NOMO-1 (cell line): ENCODE data around the gene ASMTL.
"Not testable (repeated sequence)": the region's sequence is repeated elsewhere in the genome, so short reads cannot be mapped to it uniquely, and the experiment has no call there.

ENCODE experiments used
- DNase-seq, 2 experiments: peaks; one replicate each; lab custom pipeline; 2025; ENCODE audit not compliant: unreplicated experiment in 2 of 2; lab: John Stamatoyannopoulos, UW

The ASMTL gene

DNA sequence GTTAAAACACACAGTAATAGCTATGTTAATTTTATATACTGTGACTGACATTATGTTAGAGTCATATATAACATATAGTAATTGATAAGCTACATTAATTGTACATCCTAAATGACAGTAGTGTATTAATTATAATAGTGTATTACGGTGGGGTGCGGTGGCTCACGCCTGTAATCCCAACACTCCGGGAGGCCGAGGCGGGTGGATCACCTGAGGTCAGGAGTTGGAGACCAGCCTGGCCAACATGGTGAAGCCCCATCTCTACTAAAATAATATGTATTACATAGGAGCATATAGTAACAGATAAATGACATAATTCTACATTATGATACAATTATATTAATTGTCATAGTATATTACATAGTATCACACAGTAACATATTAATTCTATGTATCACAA is 12.2 kb downstream of the ASMTL start:
- no peak for DNase-seq

DNA sequence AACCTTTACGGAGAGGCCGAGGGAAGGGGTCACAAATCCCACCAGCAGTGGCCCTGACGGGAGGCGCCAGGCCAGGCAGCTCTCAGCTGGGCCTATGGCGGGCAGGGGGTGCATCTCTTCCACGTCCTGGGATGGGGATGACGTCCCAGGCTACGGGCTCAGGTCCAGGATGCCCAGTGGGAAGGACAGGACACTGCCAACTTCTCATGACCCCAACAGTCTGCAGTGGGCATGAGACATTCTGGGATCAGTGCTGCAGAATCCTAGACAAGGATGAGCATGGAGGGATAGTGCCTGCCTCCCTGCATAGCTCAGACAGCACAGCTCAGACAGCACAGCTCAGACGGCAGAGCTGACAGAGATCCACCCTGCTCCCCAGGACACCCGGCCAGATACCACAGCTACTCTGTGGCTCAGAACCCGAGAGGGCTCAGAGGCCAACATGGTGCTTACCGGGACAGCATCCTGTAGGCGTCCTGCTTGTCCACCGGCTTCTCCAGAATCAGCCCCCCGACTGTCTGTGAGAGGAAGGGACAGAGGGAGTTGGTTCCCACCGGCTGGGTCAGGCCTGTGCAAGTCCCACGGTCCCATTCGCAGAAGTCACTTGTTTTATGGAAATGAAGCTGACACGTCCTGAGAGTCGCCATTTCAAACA is 17.3 kb downstream of the ASMTL start:
- no peak for DNase-seq

DNA sequence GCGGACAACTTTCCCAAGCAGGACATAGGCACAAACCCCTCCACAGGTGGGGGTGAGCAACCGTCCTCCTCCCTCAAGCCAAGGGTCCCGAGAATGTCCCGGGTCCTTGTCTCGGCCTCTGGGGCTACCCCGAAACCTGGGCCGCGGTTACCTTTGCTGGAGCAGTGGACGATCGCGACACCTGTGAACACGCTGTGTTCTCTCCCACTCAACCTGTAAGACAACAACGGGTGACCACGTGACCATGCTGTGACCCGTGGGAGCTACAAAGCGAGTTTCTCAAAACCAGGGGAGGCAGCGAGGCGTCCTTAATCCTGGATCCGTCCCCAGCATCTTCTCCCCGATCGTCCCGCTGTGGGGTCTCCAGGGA is 17.9 kb downstream of the ASMTL start:
- DNase-seq, result no peak

DNA sequence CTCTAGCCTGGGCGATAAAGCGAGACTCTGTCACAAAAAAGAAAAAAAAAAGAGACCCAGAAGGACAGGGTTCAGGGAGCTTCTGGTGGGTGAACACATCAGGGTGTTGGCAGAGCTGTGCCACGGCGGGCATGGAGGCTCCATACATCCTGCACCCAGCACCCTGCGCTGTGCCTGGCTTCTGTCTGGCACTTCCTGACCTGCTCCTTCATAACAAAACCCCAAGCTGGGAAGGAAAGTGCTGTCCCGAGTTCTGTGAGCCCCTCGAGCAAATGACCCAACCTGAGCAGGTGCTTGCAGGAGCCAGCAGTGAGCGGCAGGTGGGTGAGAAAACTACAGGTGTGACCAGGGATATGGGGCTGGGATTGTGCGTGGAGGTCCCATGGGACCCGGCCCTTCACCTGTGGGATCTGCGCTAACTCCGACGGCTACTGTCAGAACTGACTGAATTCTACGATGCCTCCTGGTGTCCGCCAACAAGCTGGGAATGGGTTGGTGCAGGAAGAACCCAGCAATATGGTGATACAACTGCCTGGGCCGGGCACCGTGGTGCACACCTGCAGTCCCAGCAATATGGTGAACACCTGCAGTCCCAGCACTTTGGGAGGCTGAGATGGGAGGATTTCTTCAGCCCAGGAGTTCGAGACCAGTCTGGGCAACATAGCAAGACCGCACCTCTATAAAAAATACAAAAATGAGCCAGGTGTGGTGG is 18.9 kb downstream of the ASMTL start:
- DNase-seq, result no peak

DNA sequence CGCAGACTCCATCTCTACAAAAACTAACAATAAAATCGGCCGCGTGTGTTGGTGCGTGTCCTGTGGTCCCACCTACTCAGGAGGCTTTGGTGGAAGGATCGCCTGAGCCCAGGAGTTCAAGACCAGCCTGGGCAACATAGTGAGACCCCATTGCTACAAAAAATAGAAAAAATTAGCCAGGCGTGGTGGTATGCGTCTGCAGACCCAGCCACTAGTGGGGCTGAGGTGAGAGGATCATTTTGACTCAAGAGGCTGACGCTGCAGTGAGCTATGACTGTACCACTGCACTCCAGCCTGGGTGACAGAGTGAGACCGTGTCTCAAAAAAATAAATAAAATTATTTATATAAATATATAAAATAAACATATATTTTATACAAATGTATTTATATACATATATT is 22.3 kb downstream of the ASMTL start:
- DNase-seq, result no peak

DNA sequence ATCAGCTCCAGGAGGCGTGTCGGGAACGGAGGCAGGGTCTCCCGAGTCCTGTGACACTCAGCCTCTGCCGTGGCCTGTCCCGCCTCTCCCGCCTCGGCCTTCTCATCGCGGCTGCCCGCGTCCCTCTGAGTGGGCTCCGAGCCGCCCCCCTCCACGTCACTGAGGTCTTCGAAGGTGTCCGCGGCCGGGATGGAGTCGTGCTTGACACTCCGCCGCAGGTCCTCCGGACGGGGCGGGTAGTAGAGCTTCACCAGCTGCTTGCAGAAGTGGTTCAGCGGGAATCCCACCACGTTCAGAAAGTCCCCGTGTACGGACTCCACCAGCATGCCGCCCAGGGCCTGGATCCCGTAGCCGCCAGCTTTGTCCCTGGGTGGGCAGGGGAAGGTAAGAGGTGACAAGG is 25.0 kb downstream of the ASMTL start:
- no peak for DNase-seq

DNA sequence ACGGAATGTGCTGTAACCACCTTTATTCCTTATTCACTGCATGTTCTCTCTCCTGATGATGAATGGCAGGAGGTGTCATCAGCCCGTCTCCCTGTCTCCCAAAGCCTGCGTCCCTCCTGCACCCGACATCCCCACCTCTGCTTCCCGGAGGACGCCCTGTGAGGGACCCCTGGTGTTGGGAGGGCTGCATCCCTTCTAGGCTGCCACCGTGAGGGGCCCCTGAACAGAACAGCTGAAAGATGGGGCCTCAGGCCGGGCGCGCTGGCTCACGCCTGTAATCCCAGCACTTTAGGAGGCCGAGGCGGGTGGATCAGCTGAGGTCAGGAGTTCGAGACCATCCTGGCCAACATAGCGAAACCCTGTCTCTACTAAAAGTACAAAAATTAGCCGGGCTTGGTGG is 26.4 kb downstream of the ASMTL start:
- not testable (repeated sequence) for DNase-seq

DNA sequence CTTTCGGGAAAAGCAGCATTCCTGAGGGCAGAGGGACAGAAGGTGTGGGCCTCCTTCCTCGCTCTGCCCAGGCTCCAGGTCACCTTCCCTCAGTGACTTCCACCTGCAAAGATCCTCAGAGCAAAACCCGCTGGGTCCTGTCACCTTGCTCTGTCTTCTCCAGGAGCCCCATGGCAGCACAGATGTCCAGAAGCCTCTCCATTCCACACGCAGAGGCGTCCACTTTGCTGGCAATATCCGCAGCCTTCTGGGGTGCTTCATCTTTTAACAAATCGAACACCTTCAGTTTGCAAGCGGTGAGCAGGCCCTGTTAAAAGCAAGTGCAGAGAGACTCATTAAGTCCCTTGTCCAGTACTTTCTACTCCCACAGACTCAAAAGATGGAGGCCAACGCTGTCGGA is 27.3 kb downstream of the ASMTL start:
- no peak for DNase-seq

DNA sequence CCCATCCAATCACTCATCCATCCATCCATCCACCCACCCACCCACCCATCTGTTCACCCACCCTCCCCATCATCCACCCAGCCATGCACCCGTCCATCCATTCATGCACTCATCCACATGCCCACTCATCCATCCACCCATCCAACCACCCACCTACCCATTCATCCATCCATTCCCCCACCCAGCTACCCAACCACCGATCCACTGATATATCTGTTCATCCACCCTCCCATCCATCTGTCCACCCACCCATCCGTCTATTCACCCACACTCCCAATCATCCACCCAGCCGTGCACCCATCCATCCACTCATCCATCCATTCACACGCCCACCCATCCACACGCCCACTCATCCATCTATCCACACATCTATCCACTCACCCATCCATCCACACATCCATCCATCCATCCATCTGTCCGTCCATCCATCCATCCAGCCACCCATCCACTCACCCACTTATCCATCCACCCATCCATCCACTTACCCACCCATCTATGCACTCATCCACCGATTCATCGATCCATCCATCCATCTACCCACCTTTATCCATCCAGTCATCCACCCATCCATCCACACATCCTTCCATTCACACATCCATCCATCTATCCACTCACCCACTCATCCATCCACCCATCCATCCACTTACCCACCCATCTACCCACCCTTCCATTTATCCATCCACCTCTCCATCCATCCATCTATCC is 28.4 kb downstream of the ASMTL start:
- no peak for DNase-seq

DNA sequence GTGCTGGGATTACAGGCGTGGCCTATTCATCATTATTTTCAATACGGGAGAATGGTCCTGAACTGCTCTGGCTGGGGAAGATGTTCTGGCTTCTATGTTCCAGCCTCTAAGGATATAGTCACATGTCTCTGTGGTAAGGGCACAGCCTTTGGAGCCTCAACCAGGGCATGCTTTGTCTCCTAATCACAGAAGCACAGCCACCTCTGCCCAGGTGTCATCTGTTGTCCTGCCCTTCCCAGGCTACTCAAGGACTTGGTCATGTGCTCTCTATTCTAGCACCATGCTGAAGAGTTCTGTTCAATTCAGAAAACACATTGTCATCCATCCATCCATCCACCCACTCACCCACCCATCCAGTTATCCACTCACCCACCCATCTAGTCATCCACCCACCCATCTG is 29.5 kb downstream of the ASMTL start:
- no peak for DNase-seq

DNA sequence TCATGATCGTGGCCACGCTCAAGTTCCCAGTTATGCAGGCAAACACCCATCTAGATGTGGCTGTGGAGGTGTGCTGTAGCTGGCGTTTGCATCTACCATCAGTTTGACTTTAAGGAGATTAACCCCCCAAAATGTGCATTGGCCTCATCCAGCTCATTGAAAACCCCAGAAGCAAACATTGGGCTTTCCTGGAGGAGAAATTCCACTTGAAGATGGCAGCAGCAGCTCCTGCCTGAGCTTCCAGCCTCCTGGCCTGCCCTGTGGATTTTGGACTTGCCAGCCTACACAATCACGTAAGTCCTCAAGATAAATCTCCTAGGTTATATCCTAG is 30.6 kb downstream of the ASMTL start:
- no peak for DNase-seq

DNA sequence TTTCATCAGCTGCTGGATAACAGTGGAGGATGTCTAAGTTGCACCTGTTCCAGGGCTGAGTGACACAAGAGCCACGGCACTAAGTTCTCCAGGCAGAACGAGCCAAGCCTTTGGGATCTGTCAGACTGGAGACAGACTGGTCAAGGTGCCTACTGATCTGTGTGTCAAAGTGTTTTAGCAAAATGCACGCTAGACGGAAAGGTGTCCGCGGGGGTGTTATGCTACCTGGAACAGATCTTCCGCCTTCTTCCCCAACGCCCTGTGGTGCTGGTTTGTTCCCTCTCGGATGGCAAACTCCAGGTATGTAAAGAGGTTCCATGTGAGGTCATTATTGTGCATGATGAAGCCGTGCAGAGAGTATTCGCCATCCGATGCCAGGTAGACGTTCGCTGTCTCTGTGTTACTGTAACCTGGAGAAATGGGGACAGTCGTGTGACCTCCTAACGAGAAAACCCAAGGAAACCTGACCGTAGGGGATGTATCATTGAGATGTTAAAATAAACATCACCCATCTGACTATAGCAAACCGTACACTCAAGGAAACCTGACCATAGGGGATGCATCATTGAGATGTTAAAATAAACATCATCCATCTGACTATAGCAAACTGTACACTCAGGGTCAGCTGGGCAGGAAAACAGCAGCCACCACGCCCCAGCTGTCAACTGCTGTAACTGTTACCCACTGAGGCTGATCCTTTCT is 31.1 kb downstream of the ASMTL start:
- no peak for DNase-seq

DNA sequence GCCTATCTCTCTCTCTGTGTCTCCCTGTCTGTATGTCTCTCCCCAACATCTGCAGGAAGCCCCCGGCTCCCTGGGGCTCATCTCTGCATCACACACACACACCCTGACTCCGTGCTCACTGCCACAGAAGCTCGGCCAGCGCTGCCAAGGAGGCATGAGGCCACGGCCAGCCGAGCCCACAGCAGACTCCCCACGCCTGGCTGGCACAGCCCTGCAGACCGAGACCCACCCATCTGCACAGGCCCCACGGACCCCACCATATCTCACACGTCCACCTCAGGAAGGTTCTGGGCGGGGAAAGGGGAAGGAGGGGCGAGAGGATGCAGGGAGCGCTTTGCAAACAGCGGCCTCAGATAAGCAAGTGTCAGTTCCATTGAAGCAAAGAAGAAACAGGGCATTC is 32.3 kb downstream of the ASMTL start:
- no peak for DNase-seq

DNA sequence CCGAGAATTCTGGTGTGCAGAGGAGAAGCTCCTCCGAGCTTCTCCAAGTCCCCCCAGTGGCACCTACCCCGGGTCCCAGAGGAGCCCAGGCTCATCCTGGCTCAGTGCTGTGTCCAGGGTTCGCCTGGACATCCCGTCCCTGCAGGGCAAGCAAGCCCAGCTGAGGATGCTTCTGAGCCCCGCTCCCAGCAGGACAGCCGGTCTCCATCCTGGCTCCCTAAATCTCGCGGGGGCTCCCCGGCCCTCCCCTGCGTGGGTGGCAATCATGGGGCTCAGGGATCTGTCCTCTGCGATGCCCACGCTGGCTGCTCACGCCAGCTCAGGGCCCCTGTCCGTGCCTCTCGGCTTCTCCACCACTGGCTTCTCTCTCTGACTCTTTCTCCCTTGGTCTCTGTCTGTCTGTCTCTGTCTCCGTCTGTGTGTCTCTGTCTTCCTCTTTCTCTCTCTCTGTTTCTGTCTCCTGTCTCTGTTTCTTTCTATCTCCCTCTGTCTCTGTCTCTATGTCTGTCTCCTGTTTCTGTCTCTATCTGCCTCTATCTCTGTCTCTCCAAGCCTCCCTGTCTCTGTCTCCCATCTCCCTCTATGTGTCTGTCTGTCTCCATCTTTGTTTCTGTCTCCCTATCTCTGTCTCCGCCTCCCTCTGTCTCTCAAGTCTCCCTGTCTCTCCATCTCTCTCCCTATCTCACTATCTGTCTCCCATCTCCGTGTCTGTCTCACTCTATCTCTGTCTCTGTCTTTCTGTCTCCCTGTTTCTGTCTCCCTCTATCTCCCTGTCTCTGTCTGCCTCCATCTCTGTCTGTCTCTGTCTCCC is 33.0 kb downstream of the ASMTL start:
- DNase-seq, result no peak

DNA sequence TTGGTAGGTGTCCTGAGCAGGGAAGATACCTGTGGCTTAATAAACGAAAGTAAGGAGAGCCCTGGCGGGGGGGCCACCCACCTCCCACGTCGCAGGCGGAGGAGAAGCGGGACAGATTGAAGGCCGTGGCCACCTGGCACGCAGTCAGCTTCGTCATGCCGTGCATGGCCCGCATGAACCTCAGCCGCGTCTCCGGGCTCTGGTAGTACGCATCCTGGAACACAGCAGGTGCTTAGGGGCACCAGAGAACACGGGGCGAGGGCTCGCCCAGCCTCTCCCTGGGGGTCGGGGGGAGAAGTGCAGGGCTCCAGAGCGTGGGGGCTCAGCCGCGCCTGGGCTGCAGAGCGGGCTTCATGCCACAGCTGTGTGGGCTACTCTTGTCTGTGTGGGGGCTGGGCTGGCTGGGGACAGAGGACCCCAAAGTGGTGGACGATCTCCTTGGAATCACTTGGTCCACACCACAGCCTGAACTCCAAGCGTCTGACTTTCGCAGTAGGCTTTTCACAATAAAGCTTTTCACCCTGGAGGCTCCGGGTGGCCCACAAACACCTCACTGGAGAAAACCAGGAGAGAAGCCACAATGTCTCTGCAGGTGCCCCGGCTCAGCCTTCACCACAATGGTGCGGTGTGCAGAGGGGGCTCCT is 33.7 kb downstream of the ASMTL start:
- no peak for DNase-seq

DNA sequence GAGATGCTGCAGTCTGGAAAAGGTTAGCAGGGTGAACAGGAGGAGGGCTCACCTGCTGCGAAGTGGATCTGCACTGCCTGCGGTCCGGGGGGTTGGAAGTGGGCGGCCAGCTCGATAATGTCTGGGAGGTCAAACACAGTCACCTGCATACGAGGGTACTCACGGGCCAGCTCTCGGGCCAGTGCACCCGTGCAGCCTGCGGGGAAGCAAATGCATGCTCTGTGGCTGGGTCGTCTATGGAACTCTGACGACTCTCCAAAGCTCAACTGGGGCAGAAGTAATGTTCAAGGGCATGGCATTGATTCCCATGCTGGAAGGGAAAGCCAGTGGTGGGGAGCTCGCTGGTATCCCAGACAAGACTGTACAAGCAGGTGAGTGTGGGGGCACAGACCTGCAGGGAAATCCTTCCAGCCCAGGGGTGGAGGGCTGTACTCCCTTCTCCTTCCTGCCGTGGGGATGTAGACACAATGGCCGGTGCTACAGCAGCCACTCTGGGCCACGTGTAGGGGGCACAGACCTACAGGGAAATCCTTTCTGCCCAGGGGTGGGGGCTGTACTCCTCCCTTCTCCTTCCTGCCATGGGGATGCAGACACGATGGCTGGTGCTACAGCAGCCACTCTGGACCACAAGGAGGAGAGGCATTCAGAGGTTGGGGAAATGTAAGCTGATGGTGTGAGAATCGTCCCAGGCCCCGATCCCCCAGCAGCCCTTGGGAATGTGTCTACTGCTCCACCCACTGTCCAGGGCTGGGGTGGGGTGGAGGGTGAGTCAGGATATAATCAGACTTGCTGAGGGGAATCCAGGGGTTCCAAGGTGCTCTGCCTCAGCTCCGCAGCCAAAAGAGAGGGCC is 34.6 kb downstream of the ASMTL start:
- no peak for DNase-seq

DNA sequence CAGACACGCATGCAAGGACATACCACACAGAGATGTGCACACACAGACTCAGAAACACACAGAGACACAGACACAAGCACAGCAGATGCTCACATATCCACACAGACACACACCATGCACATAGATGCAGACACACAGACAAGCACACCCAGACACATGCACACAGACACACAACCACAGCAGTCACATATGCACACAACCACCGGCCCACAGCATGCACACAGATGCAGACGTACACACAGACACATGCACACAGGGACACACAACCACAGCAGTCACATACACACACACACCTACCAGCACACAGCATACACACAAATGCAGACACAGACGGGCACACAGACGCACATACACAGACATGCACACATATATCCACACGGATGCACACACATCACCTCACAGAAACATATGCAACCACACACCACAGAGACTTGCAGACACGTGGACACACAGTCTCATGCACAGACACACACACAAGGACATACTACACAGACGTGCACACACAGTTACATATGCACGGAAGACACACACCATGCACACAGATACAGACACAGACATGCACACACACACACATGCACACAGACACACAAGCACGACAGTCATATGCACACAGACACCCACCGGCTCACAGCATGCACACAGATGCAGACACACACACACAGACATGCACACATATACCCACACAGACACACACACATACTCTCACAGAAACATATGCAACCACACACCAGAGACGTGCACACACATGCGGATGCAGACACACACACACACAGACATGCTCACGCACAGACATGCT is 35.5 kb downstream of the ASMTL start:
- DNase-seq, result no peak

DNA sequence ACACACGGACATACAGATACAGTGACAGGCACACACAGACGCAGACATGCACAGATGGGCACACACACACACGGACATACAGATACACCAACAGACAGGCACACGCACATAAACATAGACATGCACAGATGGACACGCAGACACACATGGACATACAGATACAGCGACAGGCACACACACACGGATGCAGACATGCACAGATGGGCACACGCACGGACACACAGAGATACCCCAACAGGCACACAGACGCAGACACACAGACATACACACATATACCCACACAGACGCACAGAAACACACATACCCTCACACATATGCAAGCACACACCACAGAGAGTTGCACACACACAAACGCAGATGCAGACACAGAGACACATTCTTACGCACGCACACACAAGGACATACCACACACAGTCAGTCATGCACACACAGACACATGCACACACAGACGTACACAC is 36.4 kb downstream of the ASMTL start:
- no peak for DNase-seq
